GM12892 (cell line): ENCODE data around the gene CCDC38.

ENCODE experiments used
- DNase-seq: peaks from one replicate; pipeline ENCODE4 v3.0.0; 2011; ENCODE audit not compliant: insufficient read length
- FAIRE-seq: peaks from 2 replicates; lab custom pipeline; 2011; peaks lifted over from hg19 to GRCh38; lab: Jason Lieb, UNC
- POLR2A ChIP-seq: IDR thresholded peaks from 2 replicates; pipeline ENCODE4 v1.6.1; 2011; ENCODE audit warnings: low read depth, low read length, control low read depth
- POLR2AphosphoS5 ChIP-seq: IDR thresholded peaks from 2 replicates; pipeline ENCODE4 v1.6.1; 2011; ENCODE audit warnings: low read depth, low read length, control low read depth
- TAF1 ChIP-seq: IDR thresholded peaks from 2 replicates; pipeline ENCODE4 v1.6.1; 2011; ENCODE audit warnings: low read depth, mild to moderate bottlenecking, control low read depth, low read length, borderline replicate concordance

CCDC38 gene

DNA sequence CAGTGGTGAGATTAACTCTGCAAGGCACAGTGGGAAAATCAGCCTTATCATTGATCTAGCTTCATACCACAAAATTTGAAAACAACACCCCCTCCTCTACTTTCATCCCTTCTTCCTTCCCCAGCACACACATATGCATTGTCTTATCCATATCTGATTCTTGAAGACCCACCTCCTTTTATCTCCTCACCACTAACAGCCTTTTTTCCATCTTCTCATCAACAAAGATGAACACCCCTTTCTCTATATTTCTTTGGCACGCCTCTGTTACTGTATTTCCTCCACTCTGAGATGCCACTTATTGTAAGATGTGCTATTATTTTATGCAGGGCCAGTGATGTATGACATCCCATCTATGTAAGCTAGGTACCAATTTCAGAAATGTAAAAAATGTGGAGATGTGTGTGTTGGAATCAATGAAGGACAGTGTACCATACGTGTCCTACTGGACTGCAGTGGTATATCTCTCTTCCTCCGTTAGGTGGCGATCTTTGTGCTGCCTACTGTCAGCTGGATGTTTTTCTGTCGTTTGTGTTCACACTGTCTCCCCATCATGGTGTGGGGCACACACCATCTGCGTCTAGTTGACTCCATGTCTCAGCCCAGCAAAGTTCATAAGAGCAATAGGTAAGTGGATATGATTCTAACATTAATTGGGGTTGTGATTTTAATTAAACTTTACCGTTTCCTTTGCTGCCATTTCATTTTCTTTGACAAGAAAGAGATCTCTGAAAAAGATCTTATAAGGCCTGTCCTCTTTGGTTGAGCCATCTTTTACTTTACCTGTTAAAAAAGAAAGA lies 24.0 kb downstream of the CCDC38 start:
- peak; percentile 2 for DNase-seq
- TF ChIP-seq TAF1 (no peak), POLR2AphosphoS5 (no peak), POLR2A (no peak)
- FAIRE-seq = peak; percentile 95

DNA sequence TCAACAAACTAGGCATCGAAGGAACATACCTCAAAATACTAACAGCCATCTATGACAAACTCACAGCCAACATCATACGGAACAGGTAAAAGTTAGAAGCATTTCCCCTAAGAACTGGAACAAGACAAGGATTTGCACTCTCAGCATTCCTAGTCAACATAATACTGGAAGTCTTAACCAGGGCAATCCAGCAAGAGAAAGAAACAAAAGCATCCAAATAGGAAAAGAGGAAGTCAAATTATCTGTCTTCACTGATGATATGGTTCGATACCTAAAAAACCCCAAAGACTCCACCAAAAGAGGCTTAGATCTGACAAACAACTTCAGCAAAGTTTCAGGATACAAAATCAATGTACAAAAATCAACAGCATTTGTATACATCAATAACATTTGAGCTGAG lies 32.5 kb downstream of the CCDC38 start:
- TF ChIP-seq POLR2A (no peak), TAF1 (no peak), POLR2AphosphoS5 (no peak)
- no peak for FAIRE-seq
- DNase-seq = no peak

DNA sequence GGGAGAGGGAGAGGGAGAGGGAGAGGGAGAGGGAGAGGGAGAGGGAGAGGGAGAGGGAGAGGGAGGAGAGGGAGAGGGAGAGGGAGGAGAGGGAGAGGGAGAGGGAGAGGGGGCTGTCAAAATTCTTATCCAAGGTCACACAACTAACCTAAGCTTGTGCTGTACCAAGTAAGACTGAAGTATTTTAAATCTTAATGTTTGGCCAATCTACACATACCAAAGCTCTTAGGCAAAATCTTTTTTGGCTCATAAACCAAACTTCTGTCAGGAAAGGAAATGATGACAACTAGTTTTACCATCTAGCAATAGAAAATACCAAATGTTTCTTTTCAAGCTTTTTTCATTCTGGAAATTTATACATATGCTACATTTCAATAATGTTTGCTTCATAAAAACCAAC lies 33.8 kb downstream of the CCDC38 start:
- FAIRE-seq = no peak
- TF ChIP-seq TAF1 (no peak), POLR2AphosphoS5 (no peak), POLR2A (no peak)
- DNase-seq = no peak

DNA sequence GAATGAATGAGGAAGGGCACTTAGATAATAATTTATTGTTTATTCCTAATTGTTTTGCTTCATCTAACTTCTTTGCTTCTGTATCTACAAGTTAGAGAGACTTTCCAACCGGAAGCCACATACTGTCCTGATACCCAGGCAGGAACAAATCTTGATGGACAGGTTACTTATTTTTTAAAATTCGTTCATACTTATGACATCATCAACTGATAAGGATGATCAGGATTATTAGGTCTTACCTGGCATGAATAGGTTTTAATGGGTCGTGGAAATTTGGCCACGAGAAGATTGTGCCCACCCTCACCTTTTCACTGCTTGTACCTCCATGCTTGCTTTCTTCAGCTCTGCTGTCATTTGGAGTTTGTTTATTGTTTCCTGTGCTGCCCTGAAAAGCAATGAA lies 44.3 kb downstream of the CCDC38 start:
- FAIRE-seq (no peak), DNase-seq (no peak)
- TF ChIP-seq POLR2AphosphoS5 = no peak
- TF ChIP-seq POLR2A = no peak

DNA sequence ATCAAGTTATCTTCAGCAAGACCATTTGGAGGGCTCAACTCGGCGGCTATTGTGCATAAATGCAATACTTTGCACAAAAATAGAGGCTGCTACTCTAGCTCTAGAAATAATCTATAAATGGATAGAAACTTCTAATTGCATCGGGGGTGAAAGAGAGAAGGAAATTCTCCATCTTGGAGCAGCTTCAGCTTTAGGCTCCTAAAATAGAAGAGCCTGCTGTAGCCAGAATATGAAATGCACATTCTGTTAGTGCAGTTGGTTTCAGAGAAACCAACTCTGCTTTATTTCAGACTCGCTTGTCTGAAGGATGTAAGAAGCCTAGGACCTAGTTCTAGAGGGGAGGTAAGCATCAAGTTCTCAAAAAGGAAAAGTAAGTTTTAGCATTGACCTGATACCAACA lies 45.6 kb downstream of the CCDC38 start:
- no peak for TF ChIP-seq POLR2A
- TF ChIP-seq POLR2AphosphoS5 = no peak
- no peak for TF ChIP-seq TAF1
- DNase-seq (no peak), FAIRE-seq (no peak)

DNA sequence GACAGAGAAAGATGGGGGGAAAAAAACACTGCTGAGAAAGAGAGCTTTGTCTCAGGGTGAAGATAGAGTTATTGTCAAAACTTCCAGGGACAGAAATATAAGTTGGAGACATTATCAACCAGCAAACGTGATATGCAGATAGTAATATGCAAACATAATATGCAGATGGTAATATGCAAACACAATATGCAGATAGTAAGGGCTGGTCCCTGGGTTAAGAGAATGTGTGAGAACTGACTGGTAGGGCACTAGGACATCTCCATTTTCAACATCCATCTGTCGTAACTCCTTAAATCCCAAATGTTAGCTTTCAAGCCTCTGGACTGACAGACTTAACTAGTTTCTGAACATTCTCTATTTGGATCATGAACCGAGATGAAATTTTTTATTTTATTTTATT lies 51.5 kb downstream of the CCDC38 start:
- DNase-seq (no peak), FAIRE-seq (no peak)
- TF ChIP-seq TAF1 = no peak
- no peak for TF ChIP-seq POLR2AphosphoS5

DNA sequence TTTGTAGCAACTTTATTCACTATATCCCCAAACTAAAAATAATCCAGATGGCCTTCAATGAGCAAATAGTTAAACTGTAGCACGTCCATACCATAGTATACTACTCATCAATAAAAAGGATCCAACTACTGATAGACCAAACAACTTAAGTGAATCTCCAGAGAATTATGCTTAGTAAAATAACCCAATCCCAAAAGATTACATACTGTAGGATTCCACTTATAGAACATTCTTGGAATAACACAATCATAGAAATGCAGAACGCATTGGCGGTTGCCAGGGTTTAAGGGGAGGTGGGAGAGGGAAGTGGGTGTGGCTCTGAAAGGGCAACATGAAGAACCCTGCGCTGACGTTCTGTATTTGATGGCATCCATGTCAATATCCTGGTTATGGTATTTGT lies 55.1 kb downstream of the CCDC38 start:
- TF ChIP-seq TAF1 (no peak), POLR2AphosphoS5 (no peak), POLR2A (no peak)
- DNase-seq = no peak
- no peak for FAIRE-seq

DNA sequence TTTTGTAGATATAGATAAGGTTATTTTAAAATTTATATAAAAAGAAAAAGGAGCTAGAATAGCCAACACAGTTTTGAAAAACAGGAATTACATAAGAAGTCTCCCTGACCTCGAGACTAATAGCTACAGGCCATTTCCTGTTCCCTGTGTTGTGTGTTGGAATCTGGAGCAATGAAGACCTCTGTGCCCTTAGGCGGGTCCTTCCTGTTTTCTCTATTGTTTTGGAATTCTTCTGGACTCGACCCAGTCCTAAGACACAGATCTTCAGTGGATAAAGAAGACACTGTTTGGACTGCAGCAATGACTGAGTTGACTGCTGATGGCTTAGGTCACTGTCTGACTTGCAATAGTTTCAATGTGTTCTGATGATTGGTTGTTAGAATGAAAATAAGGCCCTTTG lies 57.4 kb downstream of the CCDC38 start:
- no peak for FAIRE-seq

DNA sequence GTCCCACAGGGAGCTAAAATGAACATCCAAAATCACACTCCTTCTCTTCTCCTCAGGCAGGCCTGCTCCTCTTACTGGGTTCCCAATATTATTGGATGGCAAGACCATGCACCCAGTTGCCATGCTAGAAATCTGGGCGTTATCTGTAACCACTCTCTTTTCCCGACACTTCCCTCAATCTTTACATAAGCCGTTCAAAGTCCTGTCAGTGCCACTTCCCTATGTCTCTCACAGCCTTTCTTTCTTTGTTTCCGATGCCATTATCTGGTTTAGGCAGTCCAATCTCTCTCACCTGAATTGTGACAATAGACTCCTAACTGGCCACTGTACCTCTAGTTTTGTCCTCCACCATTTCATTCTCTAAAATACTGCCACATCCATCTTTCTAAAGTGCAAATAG lies 59.5 kb downstream of the CCDC38 start:
- FAIRE-seq (no peak), DNase-seq (no peak)
- TF ChIP-seq POLR2AphosphoS5 = no peak
- TF ChIP-seq POLR2A = no peak
- no peak for TF ChIP-seq TAF1

More for the DNA sequence above, 57.4 kb downstream of the CCDC38 start:
- TF ChIP-seq POLR2A (no peak), TAF1 (no peak), POLR2AphosphoS5 (no peak)
- DNase-seq = no peak

DNA sequence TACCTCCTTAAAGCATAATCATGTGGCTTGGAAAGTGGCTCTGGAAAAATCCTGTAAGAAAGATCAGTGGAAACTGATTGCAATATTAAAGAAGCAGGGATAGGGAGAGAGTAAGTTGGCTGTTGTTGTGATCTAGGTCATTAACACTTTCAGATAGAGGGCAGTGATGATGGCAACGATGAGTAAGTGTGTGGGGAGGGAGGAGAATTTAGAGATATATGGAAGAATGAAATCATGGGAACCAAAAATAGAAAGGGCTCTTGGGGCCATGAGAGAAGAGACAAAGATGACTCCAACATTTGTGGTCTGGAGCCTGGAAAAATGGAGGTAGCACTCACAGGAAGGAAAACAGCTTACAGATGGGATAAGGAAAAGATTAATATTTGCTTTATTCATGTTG lies 60.3 kb downstream of the CCDC38 start:
- TF ChIP-seq POLR2AphosphoS5 (no peak), TAF1 (no peak), POLR2A (no peak)
- FAIRE-seq = no peak
- no peak for DNase-seq

DNA sequence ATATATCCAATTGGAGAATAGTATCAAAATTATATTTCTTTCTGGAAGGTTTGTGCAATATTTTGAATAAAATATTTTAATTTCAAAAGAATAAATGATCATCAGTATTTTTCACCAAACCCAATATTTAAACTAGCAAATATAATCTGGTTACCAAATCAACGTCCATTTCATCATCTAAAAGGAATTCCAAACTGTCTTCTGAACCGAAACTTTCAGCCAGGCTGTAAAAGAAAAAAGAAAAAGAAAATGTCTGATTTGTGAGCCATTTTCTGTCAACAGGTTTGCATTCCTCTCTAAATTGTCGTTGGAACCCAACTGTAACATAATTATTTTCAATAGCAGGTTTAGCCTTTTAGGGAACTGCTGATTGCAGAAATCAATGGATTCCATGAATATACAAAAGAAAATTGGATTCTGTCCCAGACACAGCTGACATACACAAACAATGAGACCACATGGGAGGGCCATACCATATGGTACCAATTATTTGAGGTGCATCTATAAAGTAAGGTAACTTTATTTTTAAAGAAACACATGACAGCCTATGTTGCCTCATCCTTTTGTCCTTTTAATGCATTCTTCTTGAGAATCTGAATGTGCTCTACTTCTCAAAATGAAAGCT lies 61.0 kb downstream of the CCDC38 start:
- FAIRE-seq = no peak
- no peak for TF ChIP-seq POLR2A
- DNase-seq = no peak

DNA sequence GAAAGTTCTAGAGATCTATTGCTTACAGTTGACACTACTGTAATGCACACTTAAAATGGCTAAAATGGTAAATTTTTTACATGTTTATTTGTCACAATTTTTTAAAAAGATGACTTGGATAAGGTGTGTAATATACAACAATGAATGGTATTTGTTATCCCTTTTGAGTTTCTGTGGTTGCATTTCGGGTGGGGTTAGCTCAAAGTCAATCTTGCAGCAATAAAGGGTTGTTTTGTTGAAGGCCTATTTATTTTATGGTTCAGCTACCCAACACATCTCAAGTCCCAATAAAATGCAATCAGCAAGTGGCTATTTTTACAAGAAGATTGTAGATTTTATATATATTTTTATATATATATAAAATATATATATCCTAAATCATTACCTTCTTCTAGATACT lies 61.5 kb downstream of the CCDC38 start:
- DNase-seq (no peak), FAIRE-seq (no peak)
- no peak for TF ChIP-seq POLR2AphosphoS5
- no peak for TF ChIP-seq TAF1
- TF ChIP-seq POLR2A = no peak
